Kidney epithelial cell (primary cell): ENCODE data around the gene RHEB. TPM values are rescaled to one million over a fixed set of nuclear protein-coding genes. Genes with fewer than 3 reads are reported as not detected.

Source experiments
- DNase-seq: peaks from one replicate; pipeline ENCODE4 v3.0.0-alpha.2; 2010; ENCODE audit warnings: low read depth
- H3K27me3 ChIP-seq: 2 replicates; pipeline ENCODE4 v1.6.0; 2011; ENCODE audit warnings: low read length; ENCODE audit not compliant: control insufficient read depth, insufficient read depth
- H3K36me3 ChIP-seq: 2 replicates; pipeline ENCODE4 v1.5.1; 2011; ENCODE audit warnings: low read length; ENCODE audit not compliant: control insufficient read depth, insufficient read depth
- H3K4me3 ChIP-seq: 2 replicates; pipeline ENCODE4 v1.5.1; 2011; ENCODE audit warnings: low read depth, mild to moderate bottlenecking, control low read depth, low read length
- CTCF ChIP-seq: IDR thresholded peaks from 2 replicates; pipeline ENCODE4 v1.5.1; 2011; ENCODE audit warnings: mild to moderate bottlenecking, moderate library complexity, low read length, control low read depth, inconsistent platforms; ENCODE audit not compliant: insufficient read depth, poor library complexity, severe bottlenecking
- total RNA-seq: library from RNA; depleted of rRNA; stranded (reverse); fragments of >200 nt; gene quantifications from 2 replicates; pipeline ENCODE4 v1.2.3, GENCODE V29; 2015

The RHEB gene
- total RNA-seq, 1 donor from 2014 or later, result 139 TPM

GRCh38 chr7:151435103-151435916, 84.4 kb downstream of the RHEB start:
- Histone ChIP-seq H3K36me3 (no peaks in the 10 kb centered on the region), H3K27me3 (peaks cover 15% of the 10 kb centered on the region), H3K4me3 (no peak overlapping the region)
- DNase-seq, result no peak
- TF ChIP-seq CTCF, result no peak

- Histone ChIP-seq H3K36me3 (no peaks in the 10 kb centered on the region), H3K4me3 (no peak overlapping the region), H3K27me3 (peaks cover 9% of the 10 kb centered on the region)
- no peak for TF ChIP-seq CTCF
- no peak for DNase-seq
These were observed 85.1 kb downstream of the RHEB start for GRCh38 chr7:151434549-151434948.

GRCh38 chr7:151433721-151434400, 85.8 kb downstream of the RHEB start:
- Histone ChIP-seq H3K27me3 (peaks cover 3% of the 10 kb centered on the region), H3K36me3 (no peaks in the 10 kb centered on the region), H3K4me3 (no peak overlapping the region)
- TF ChIP-seq CTCF, result no peak
- no peak for DNase-seq

GRCh38 chr7:151432658-151433521, 86.8 kb downstream of the RHEB start:
- peaks cover 3% of the 10 kb centered on the region for H3K27me3 ChIP-seq
- TF ChIP-seq CTCF, result no peak
- H3K36me3 ChIP-seq, result no peaks in the 10 kb centered on the region
- no peak overlapping the region for H3K4me3 ChIP-seq
- DNase-seq, result no peak

GRCh38 chr7:151431768-151432311, 87.9 kb downstream of the RHEB start:
- H3K4me3 ChIP-seq, result no peak overlapping the region
- H3K27me3 ChIP-seq, result peaks cover 3% of the 10 kb centered on the region
- DNase-seq, result no peak
- no peaks in the 10 kb centered on the region for H3K36me3 ChIP-seq
- TF ChIP-seq CTCF, result no peak
